ENCODE measurements around the gene C19orf47.
A peak's percentile ranks its signal among the peaks of the same experiment; 100 is the strongest.

C19orf47 gene, protein sequence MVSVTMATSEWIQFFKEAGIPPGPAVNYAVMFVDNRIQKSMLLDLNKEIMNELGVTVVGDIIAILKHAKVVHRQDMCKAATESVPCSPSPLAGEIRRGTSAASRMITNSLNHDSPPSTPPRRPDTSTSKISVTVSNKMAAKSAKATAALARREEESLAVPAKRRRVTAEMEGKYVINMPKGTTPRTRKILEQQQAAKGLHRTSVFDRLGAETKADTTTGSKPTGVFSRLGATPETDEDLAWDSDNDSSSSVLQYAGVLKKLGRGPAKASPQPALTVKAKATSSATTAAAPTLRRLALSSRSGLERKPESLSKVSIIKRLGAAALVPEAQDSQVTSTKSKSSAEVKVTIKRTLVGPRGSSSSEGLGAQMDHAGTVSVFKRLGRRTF

DNA sequence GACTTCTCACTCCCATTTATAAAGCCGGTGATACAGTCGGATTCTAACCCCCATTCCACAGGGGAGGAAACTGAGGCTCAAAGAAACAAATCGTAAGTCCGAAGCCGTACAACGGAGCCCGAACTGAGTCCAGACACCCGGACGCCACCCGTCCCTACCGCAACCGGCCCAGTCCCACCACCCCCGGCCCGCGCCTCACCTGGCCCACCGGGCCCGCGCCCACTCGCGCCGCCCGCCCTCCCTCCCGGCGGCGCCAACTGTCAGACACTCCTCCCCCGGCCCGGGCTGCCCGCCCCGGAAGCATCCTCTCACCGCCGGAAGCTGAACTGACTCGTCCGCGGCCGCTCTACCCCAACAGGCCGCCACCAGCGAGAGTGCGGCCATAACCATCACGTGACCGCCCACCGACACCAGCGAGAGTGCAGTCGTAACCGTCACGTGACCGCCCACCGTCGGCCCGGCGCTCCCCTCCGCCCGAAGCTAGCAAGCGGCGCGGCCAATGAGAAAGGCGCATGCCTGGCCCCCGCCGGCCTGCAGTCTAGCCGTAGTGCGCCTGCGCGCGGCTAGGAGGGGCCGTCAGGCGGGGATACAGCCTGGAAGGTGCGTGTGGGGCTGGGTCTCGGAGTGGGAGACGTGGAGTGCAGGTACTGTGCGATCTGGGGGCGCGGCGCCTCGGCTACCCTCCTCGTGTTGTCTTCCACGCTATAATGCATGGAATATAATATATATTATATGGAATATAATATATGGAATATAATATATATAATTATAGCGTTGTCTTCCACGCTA lies at the start of gene C19orf47, which contains the start of gene PLD3:
TSS of gene C19orf47 (minus strand) at position 273 of the 789 bp plus-strand sequence. CDS start 6,540 bp downstream, outside the sequence.
TSS of gene PLD3 (plus strand) at position 571 of the 789 bp plus-strand sequence. CDS start 17,789 bp downstream, outside the sequence.
- DNase-seq = peak; percentile 96 to 99

DNA sequence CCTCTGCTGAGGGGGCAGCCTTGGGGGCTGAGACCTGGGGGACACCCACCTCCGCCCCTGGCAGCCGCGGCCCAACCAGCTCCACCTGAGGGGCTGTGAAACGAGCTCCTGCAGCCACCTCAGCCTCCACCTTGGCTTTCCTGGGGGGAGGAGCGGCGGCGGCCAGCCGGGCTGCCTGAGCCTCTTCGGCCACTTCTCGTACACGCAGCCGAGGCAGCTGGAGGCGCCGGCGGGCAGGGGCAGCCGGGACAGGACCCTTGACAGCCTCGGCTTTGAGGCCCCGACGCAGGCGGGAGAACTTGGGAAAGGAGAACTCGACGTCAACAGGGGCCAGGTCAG lies 49.3 kb upstream of the C19orf47 start:
- DNase-seq = no peak

DNA sequence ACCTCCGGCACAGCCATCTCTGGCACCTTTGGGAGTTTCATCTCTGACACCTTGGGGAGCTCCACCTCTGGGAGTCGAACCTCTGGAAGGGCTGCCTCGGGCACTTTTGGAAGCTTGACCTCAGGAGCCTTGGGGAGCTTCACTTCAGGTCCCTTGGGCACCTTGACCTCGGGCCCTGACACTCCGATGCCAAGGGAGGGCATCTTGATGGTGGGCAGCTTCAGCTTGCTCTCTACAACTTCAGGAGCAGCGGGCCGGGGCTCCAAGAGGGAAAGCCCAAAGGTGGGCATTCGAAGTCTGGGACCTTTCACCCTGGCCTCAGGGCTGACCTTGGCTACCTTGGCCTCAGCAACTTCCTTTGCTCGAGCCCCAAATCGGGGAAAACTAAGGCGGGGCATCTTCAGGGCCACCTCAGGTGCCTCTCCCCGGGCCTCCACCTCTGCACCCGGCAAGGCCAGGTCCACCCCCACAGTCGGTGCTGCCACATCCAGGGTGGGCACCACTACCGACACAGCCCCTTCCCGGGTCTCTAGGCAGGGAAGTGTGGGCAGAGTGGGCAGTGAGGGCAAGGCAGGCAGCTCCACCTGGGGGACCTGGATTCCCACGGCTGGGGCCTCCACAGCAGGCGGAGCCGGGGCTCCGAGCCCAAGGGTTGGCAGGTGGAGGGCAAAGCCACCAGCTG lies 48.8 kb upstream of the C19orf47 start:
- DNase-seq = no peak

DNA sequence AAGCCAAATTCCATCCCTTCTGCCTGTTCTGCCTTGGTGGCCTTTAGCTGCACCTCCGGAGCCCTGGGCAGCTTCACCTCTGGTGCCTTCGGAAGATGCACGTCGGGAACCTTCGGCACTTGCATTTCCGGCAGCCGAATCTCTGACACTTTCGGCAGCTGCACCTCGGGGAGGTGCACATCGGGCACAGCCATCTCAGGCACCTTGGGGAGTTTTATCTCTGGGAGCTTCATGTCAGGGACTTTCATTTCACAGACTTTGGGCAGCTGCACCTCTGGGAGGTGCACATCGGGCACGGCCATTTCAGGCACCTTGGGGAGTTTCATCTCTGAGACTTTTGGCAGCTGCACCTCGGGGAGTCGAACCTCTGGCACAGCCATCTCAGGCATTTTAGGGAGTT lies 47.8 kb upstream of the C19orf47 start:
- no peak for DNase-seq

DNA sequence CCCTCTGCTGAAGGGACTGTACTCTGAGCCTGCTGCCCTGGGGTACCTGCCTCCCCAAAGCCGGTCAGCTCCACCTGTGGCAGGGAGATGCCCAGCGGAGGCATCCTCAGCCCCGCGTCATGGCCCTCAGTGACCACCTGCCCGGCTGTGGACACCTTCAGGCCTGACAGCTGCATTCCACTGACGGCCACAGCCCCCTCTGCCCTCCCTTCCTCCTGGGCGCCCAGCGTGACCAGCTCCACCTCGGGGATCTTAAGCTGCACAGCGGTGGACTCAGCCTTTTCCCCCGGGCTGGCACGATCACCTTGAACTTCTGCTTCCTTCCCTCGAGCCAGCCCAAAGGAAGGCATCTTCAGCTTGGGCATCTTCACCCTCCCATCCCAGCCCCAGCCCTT lies 46.6 kb upstream of the C19orf47 start:
- DNase-seq = no peak

DNA sequence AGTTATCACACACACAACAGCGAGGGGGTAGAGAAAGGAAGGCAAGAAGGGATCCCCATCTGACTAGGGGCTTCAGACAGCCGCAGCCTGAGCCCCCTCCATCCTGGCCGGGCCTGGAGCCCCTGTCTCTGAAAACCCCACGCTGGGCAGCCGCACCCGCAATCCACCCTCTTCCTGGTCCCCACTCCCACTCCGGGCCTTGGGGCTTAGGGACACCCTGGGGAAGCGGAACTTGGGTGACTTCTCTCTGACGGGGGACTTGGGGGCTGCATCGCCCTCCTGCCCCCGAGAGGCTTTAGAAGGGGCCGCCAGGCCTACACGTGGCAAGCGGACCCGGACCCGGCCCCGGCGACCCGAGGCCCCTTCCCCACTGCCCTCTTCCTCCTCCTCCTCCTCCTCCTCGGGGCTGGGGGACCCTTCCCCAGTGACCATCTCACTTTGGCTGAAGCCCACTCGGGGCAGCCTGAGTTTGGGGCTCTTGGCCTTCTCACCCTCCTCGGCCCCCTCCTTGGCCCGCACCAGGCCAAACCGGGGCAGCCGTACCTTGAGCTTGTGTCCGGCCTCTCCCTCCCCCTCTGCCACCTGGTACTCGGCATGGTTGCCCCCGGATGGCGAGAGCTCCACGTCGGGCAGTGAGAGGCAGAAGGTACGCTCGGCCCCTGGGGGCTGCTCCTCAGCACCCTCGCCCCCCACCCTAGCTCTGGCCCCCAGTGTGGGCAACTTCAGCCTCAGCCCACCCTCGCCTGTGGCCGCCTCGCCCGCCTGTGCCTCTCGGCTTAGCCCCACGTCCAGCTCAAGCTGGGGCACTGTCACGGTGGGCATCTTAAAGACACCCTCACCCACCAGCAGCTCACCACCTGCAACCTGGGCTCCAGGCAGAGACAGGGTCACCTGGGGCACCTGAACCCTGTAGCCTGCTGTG lies 46.0 kb upstream of the C19orf47 start:
- no peak for DNase-seq

DNA sequence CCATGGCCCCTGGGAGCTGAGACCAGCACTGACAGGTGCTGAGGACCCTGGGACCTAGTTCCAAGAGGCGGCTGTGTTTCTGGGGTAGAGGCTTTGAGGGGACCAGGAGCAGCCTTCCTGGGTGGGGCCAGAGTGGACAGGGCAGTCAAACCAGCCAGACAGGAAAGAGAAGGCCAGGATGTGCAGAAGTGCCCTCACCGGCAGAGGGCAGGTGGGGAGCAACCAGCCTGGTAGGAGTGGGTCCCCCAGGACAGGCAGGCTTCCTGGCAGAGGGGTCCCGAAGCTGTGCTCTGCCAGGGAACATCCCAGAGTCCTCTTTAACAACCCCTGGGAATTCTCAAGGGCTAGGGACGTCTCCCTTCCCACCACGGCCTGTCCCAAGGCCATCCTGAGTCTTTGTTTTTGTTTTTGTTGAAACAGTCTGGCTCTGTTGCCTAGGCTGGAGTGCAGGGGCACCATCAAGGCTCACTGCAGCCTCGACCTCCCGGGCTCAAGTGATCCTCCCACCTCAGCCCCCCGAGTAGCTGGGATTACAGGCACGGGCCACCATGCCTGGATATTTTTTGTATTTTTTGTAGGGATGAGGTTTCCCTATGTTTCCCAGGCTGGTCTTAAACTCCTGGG lies 44.8 kb upstream of the C19orf47 start:
- no peak for DNase-seq

DNA sequence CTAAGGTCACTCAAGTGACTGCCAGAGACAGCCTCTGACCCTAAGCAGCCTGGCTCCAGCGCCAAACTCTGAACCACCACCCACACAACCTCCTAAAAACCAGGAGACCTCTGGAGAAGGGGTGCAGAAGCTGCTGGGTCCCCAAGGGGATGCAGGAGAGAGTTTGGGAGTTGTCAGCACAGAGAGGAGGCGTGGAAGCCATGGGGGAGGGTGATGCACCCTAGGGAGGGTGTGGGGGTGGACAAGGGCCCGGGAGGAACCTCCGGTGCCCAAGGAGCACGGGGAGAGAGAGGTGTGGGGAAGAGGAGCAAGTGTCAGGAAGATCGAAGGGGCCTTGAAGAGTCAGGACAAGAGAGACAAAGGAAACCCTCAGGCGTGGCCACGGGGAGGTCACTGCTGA lies 43.9 kb upstream of the C19orf47 start:
- no peak for DNase-seq

DNA sequence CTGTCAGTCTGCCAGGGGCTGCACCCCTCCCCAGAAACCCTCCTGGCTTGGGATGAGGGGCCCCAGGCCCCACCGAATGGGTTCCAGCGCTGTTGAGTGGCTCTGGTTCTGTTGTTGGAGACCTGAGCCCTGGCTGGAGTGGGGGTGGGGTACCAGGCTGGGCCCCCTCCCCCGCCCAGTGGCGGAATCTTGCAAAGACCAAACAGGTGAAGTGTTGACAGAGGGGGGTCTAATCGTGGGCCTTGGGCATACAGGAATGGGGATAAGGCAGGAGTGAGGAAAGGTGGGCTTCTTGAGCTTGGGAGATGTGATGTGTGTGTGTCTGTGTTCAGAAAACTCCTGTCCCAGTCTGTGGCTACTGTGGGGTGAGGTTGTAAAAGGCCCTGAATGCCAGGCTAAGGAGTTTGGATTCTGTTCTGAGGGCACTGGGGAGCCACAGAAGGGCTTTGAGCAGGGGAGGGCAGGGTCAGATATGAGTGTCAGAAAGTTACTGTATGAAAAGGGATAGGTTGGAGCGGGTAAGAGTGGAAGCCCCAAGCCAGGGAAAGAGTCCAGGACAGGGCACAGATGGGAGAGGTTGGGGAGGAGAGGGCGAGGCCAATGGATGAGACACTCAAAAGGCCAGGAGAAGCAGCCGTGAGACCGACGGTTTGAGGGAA lies 42.0 kb upstream of the C19orf47 start, which contains the start of gene HIPK4:
TSS of gene HIPK4 (minus strand) at position 98 of the 659 bp plus-strand sequence. CDS start 279 bp downstream, outside the sequence.
- DNase-seq = no peak

DNA sequence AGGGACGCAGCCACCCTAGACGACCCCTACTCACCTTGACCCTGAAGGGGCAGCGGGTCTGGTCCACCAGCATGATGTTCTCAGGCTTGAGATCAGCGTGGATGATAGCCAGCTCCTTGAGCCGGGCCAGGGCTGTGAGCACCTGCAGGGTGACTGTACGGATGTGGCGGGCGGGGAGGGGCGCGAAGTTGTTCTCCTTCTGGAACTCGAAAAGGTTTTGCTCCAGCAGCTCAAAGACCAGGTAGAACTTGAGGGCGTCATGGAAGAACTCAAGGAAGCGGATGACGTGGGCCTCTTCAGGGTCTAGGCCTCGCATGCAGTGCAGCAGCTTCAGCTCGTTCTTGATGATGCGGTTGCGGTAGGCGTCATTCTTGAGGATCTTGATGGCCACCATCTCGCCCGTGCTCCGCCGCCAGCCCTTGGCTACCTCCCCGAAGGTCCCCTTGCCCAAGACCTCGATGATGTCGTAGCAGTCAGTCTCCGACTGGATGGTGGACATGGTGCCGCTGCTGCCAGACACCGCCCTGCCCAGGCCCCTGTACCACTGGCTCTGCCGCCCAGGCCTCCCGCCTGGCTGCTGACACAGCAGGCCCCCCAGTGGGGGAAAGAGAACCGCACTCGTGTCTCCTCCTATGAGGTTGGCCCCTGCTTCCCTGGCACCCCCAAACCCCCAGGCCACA lies 41.3 kb upstream of the C19orf47 start:
- DNase-seq = no peak

DNA sequence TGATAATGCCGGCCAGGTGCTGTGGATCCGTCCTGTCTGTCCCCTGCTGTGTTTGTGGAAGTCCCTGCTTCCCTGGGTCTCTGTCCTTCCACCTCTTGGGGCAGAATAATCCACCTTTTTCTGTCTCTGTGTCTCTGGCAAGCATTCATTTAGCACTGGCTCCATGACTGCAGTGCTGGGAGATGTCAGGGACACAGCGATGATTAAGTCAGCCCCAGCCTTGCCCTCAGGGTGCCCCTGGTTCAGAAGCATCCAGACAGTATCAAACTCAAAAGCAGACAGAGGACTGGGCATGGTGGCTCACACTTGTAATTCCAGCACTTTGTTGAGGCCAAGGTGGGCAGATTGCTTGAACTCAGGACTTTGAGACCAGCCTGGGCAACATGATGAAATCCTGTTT lies 40.3 kb upstream of the C19orf47 start:
- no peak for DNase-seq

DNA sequence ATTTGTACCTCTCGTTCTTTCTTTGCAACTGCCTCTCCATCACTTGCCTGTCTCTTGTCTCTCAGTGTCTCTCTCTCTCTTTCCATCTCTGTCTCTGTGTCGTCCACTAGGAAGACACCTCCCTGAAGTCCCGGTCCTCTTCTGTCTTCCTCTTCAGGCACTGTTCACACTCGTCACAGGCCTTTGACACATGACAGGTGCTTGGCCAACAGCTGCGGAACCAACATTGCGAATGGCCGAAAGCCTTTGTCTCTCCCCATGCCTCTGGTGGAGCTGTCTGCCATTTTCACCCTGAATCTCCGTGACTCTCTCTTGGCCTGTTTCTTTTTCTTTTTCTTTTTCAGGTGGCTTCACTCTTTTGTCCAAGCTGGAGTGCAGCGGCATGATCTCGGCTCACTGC lies 39.0 kb upstream of the C19orf47 start:
- DNase-seq = no peak

DNA sequence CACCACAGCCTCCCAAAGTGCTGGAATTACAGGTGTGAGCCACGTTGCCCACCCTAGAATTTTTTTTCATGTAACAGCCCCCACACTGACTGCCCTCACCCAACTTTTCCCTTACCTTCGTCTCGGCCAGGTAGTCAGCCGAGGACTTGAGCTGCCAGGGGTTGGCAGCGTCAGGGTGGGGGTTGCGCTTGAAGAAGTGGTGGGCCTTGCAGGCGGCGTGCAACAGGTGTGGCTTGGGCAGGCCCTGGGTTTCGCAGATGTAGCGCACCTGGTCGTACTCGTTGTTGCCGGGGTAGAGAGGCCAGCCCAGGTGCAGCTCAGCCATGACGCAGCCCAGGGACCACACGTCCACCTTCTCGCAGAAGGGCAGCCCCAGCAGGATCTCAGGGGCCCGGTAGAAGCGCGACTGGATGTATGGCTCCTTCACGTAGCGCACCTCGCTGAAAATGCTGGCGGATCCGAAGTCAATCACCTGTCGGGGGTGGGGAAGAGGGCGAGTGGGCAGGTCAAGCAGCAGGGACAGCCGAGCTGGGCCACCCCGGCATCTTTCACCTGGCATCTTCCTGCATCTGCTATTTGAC lies 35.6 kb upstream of the C19orf47 start:
- DNase-seq = no peak

DNA sequence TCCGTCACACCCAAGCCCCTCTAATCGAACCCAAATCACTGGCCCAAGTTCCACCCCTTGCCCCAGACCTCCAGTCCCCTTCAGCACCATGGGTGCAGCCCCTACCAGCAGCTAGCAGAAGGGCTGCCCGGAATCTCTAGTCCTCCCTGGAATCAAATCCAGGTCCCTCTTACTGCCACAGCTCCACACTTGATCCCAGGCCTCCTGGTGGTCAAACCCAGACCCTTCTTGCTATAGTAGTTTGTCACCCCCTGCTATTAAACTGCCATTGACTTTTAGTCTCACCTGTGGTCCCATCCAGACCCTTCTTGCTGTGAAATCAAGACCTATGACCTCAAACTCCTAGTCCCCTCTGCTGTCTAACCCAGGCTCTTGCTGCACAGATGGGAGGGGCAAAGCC lies 33.1 kb upstream of the C19orf47 start:
- no peak for DNase-seq

DNA sequence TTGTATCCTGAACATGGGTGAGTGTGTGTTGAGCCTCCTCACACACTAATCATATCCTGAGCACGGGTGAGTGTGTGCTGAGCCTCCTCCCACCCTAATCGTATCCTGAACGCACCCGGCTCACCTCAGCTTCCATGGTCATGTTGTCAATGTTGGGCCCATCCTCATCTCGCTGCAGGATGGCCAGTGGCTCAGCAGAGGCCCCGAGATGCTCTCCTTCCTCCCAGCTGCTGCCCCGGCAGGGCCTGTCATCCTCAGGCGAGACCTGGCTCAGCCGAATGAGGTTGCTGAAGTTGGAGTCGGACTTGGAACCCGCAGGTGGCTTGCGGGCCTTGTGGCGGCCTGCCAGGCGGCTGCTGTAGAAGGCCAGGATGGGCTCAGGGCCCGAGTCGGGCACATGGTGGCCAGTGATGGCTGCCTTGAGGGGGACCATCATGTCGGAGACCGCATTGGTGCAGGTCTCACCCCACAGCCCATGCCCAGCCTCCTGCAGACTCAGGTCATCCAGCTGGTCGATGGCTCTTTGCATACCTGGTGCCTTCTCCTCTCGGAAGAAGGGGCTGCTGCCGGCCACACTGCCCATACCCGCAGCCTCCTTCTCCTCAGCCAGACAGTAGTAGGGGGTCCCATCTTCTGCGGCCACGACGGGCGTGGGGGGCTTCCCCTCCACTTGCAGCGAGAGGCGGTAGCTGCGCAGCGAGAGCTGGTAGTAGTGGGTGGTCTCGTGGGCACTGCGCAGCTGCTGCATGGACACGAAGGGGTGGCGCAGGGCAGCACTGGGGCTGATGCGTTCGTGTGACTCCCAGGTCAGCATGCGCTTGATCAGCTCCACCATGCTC lies 32.2 kb upstream of the C19orf47 start:
- DNase-seq = no peak

DNA sequence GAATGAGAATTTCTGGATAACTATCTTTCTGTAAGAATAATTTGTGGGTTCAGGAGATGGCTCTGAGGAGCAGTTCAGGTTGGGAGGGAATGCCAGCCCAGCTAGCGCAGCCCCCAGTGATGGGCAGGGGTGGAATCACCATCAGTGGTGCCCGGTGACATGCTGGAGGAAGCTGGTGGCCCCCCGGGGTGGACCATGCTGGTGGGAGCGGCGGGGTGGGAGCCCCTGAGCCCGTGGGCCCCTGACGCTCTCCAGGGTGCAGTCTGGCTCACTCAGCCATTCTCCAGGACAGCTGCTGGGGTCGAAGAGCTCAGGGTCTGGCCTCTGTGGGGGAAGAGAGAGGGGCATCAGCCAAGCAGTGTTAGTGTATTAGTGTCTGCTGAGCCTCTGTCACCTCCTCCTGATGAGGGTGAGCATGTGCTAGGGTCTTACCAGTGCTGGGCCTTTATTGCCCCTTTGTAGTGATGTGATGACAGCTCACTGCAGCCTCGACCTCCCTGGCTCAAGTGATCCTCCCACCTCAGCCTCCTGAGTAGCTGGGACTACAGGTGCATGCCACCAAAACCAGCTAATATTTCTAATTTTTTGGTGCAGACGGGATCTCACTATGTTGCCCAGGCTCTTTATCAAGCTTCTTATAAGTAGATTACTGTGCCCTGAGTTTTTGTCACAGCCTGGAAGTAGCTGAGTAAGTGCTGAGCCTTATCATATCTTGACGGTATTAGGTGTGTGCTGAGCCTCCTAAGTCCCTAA lies 31.4 kb upstream of the C19orf47 start:
- no peak for DNase-seq

DNA sequence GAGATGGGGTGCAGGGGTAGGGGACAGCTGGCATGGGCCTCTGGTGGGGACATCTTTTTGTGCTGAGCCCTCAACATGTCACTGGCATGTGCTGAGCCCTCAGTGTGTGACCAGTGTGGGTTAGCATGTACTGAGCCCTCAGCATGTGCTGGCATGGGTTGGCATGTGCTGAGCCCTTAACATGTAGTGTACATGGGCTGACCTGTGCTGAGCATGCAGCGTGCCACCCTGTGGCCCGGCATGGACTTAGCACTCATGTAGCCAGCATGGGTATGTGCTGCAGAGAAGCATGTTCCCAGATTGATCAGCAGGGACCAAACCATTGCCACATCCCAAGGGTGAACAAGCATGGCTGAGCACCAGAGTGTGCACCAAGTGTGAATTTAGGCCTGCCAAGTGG lies 30.3 kb upstream of the C19orf47 start:
- DNase-seq = no peak

DNA sequence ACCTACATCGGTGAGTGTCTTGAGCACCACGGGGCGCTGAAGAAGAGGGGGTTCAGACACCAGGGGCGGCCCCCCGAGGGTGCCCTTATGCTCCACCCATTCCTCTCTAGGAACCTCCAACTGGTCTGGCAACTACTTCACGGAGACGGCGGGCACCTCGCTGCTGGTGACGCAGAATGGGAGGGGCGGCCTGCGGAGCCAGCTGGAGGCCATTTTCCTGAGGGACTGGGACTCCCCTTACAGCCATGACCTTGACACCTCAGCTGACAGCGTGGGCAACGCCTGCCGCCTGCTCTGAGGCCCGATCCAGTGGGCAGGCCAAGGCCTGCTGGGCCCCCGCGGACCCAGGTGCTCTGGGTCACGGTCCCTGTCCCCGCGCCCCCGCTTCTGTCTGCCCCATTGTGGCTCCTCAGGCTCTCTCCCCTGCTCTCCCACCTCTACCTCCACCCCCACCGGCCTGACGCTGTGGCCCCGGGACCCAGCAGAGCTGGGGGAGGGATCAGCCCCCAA lies 29.7 kb upstream of the C19orf47 start:
- DNase-seq = no peak

Measured in AML-193 (cell line).